Breast epithelium (tissue), 3 donors: ENCODE data around the gene RTRAF.

Experiments
- CTCF ChIP-seq, 3 donors: fragments of 450-650 bp; IDR thresholded peaks; one replicate each; pipeline ENCODE4 v1.5.1; 2016 to 2017; ENCODE audit warnings: antibody characterized with exemption in 3 of 3, mild to moderate bottlenecking in 3 of 3, moderate library complexity in 3 of 3
- POLR2A ChIP-seq: fragments of 450-650 bp; IDR thresholded peaks from one replicate; pipeline ENCODE4 v1.6.1; 2016; ENCODE audit warnings: antibody characterized with exemption, mild to moderate bottlenecking, moderate library complexity
- POLR2AphosphoS5 ChIP-seq, 3 donors: sonication (generic); formaldehyde crosslinking; IDR thresholded peaks; one replicate each; pipeline ENCODE4 v1.6.1; 2017; ENCODE audit warnings: antibody characterized with exemption in 3 of 3

GRCh38 chr14:52007637-52008036 lies 18.3 kb downstream of the RTRAF start:
- TF ChIP-seq POLR2A, result no peak
- TF ChIP-seq CTCF (IDR thresholded peaks at IDR 0.05), result no peak
- no peak for TF ChIP-seq POLR2AphosphoS5 (IDR thresholded peaks at IDR 0.05)
